ENCODE results near the gene TEAD1. TPM values are rescaled to one million over a fixed set of nuclear protein-coding genes. Genes with fewer than 3 reads are reported as not detected.

TEAD1 gene
- total and polyA plus RNA-seq, 2 donors (not counting 3 experiments of a cell fraction or from before 2014, with no cell fraction given) = 15.3 to 49.0 TPM

- H3K4me2 ChIP-seq (ENCODE audit: insufficient read depth, low read length) = no peak overlapping the region
- POLR2A ChIA-PET = no interaction called here
- DNase-seq (ENCODE audit: low read depth, low spot score) = no peak
- no peaks in the 10 kb centered on the region for H3K9me1 ChIP-seq (replicated peaks; ENCODE audit: control insufficient read depth, extremely low read depth, insufficient read depth, low read length)
- TF ChIP-seq CTCF (IDR thresholded peaks at IDR 0.05; ENCODE audit: extremely low read depth in 1 of 2, insufficient read depth in 1 of 2, low read depth in 1 of 2, low read length in 2 of 2) (no peak), POLR2AphosphoS5 (IDR thresholded peaks at IDR 0.05; ENCODE audit: insufficient read depth, low read depth, low read length) (no peak), JUN (IDR thresholded peaks at IDR 0.05; ENCODE audit: borderline replicate concordance, insufficient read depth, insufficient read length, low read depth) (no peak), EZH2 (IDR thresholded peaks at IDR 0.05; ENCODE audit: borderline replicate concordance, low read depth, low read length, severe bottlenecking) (no peak), MAX (IDR thresholded peaks at IDR 0.05; ENCODE audit: insufficient read depth, insufficient read length) (no peak), POLR2A (IDR thresholded peaks at IDR 0.05; ENCODE audit: low read depth, low read length) (no peak), MYC (IDR thresholded peaks at IDR 0.05; ENCODE audit: low read depth, low read length) (no peak), GATA2 (IDR thresholded peaks at IDR 0.05; ENCODE audit: insufficient read depth, insufficient read length, low read depth, low read length) (no peak), FOS (IDR thresholded peaks at IDR 0.05; ENCODE audit: borderline replicate concordance, insufficient read depth, low read length) (no peak)
- dilution Hi-C loops (cut with MboI; ENCODE audit: extremely low pct_ligation_motif_present, low sequenced_read_pairs) = no loop called here
- peaks cover 21% of the 10 kb centered on the region for H3K4me1 ChIP-seq (ENCODE audit: control insufficient read depth, extremely low read depth, insufficient read depth, low read length)
- H3K36me3 ChIP-seq (ENCODE audit: control insufficient read depth in 2 of 2, extremely low read depth in 1 of 2, insufficient read depth in 2 of 2, low read length in 2 of 2) = no peaks in the 10 kb centered on the region
- intact Hi-C loops (cut with micrococcal nuclease) = no loop called here
- BruUV-seq (replicated peaks) = no TSS peak
- no peak overlapping the region for H3K4me3 ChIP-seq (replicated peaks in 1 of 3; ENCODE audit: insufficient read depth in 1 of 3, low read depth in 1 of 3, low read length in 3 of 3)
- H3K27me3 ChIP-seq (ENCODE audit: control insufficient read depth in 2 of 2, insufficient read depth in 2 of 2, low read length in 2 of 2) = no peaks in the 10 kb centered on the region
- FAIRE-seq = no peak
- CTCF ChIA-PET = no interaction called here
- no peaks in the 10 kb centered on the region for H3K9me3 ChIP-seq (replicated peaks; ENCODE audit: control insufficient read depth, insufficient read depth, low read length)
- peaks cover 21% of the 10 kb centered on the region for H3K79me2 ChIP-seq (ENCODE audit: control insufficient read depth, insufficient read depth, low read length)
- H4K20me1 ChIP-seq (replicated peaks; ENCODE audit: control insufficient read depth, extremely low read depth, insufficient read depth, low read length) = no peaks in the 10 kb centered on the region
- H3K9ac ChIP-seq (replicated peaks; ENCODE audit: extremely low read depth, insufficient read depth, low read length) = no peak overlapping the region
- H3K27ac ChIP-seq (ENCODE audit: insufficient read depth, low read depth, low read length) = no peak overlapping the region
- H2AFZ ChIP-seq (ENCODE audit: low read depth, low read length) = no peak overlapping the region
Observed at GRCh38 chr11:12712132-12712531, 37.9 kb downstream of the TEAD1 start.
